LHCN-M2 (cell line): ENCODE results near the gene CTNND2. TPM values are rescaled to one million over a fixed set of nuclear protein-coding genes. Genes with fewer than 3 reads are reported as not detected.

Experiments
- DNase-seq: peaks from one replicate; pipeline ENCODE4 v3.0.0-alpha.2; 2012; ENCODE audit warnings: low read depth
- total RNA-seq: library from RNA; depleted of rRNA; stranded (reverse); fragments of >200 nt; gene quantifications from 2 replicates; pipeline ENCODE4 v1.2.3, GENCODE V29; 2014

Gene CTNND2
- total RNA-seq, 1 experiment from 2014 or later = not detected

- no peak for DNase-seq
Measured at GRCh38 chr5:11777096-11777495, 127.2 kb downstream of the CTNND2 start.

- DNase-seq = no peak
Measured at GRCh38 chr5:11770310-11770709, 133.9 kb downstream of the CTNND2 start.

DNA sequence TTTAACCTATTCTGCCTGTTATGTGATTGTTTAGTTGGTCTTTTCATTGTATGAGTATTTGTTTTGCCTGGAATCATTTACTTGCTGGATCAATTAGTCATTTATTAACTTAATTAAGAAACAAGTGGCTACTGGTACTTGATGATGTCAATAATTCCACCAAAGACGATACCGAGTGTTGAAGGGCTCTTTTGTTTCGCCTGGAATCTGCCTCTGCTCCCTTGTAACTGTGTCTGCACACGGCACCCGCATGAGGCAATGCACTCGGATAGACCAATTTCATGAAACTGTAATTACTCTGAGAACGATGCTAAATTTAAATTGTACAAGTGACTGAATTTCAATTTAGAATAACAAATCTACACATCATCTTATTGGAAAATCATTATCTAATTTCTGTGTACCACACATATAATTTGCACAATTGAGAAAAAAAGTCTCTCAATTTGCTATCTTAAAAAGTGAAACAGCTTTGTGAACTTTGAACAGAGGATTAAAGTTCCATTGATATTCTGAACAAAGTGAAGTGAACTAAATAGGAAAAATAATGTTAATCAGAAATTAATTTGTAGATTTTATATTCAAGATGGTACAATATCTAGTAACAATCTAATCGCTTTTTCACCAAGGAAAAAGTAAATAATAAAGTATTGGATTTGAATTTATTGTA lies 143.2 kb downstream of the CTNND2 start:
- no peak for DNase-seq

GRCh38 chr5:11758321-11758720 lies 145.9 kb downstream of the CTNND2 start:
- DNase-seq = no peak

DNA sequence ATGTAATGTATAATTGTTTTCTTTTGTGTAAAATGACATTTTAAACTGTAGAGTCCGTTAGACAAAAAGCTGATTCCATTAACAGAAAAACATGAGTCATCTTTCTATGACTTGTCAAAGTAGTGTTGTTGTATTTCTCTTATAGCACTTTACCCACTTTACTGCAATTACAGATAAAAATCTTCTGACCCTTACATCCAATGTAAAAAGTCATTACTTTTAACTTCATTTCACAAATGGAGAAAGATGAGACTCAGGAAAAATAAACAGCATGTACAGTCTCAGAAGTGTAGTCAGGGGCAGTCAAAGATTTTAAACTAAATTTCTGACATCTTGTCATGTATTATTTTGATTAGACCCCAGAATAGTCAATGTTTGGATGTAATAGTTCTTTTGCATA lies 146.6 kb downstream of the CTNND2 start:
- DNase-seq = no peak

- no peak for DNase-seq
Measured at GRCh38 chr5:11737010-11737409, 167.2 kb downstream of the CTNND2 start.

GRCh38 chr5:11734369-11734768 lies 169.9 kb downstream of the CTNND2 start:
- no peak for DNase-seq

GRCh38 chr5:11733840-11734192 lies 170.4 kb downstream of the CTNND2 start:
- no peak for DNase-seq

- no peak for DNase-seq
Measured at GRCh38 chr5:11733185-11733839, 170.9 kb downstream of the CTNND2 start.

- DNase-seq = no peak
Measured at GRCh38 chr5:11724940-11725339, 179.3 kb downstream of the CTNND2 start.

- DNase-seq = peak; percentile 0
Measured at GRCh38 chr5:11719888-11720481, 184.3 kb downstream of the CTNND2 start.

DNA sequence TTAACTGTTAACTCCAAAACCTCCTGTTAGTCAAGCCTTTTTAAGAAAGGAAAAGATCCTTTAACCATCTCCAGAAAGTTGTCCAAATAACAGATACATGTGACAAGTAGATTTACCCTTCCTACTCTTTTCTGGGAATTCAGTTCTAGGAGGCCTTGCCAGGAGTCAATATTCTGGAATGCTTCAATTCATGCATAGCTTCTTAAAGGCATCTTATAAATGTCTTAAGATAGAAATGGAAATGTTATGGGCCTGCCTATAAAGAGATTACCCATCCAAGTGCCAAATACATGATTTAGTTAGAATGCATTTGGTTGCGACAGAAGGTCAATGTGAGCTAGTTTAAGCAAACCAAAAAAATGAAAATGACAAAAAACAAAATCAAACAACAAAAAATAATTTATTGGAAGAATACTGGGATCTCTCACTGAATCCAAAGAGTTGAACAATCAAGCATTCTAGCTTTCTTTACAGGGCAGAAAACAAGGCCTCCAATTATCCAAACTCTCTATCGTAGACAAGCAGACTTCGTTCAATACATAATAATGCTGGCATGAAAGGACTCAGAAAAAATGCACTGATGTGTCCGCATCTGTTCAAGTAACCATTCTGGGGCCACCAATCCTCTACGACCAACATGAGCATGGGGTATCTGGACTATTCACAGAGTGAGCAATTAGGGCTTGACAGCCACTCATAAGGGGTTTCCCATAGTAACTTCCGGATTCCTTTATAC lies 188.6 kb downstream of the CTNND2 start:
- no peak for DNase-seq

- DNase-seq = no peak
Measured at GRCh38 chr5:11711932-11712331, 192.3 kb downstream of the CTNND2 start.

- no peak for DNase-seq
Measured at GRCh38 chr5:11709021-11709420, 195.2 kb downstream of the CTNND2 start.

DNA sequence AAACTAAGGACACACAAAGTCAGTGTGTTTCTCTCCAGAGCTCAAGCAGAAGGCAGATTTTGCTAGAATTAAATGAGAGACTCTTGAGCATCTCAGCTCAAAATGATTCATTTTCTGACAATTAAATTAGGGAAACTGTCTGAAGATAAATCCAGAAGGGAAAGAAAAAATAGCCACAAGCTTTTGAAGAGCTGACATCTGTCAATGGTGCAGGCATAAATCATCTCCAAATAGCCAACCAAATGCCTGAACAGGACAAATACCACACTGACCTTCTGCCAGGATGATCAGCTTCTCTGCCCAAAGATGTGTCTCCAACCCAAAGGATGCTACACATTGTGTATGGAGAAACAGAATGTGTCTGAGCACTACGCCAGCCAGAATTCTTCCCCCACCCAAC lies 199.3 kb downstream of the CTNND2 start:
- DNase-seq = no peak

DNA sequence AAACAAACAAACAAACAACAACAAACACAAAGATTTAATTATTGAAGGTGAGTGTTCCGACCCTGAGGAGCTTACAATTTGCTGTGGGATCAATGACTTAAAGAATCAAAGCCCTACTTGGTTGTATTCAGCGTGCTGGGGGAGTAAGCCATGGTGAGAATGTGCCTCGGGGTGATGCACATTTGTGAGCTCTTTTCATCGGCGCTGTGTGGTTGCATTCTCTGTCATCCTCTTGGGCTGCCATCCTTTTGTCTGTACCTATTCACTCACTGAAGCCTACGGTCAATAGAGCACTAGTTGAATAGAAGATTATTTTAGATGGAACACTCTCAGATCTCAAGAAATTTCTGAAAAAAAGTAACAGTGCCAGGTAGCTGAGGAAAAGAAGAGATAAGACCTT lies 203.9 kb downstream of the CTNND2 start:
- no peak for DNase-seq

DNA sequence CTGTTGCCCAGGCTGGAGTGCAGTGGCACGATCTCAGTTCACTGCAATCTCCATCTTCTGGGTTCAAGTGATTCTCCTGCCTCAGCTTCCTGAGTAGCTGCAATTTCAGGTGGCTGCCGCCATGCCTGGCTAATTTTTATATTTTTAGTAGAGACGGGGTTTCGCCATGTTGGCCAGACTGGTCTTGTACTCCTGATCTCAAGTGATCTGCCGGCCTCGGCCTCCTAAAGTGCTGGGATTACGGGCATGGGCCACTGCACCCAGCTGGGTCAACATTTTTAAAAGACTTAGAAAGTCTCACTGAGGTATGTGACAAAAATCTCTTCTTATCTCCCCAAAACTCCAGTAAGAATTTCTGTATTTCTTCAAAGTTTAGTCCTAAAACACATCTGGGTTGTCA lies 211.6 kb downstream of the CTNND2 start:
- DNase-seq = no peak

GRCh38 chr5:11687498-11687897 lies 216.7 kb downstream of the CTNND2 start:
- no peak for DNase-seq

GRCh38 chr5:11684607-11685006 lies 219.6 kb downstream of the CTNND2 start:
- DNase-seq = no peak

- no peak for DNase-seq
Measured at GRCh38 chr5:11683666-11684065, 220.6 kb downstream of the CTNND2 start.

- no peak for DNase-seq
Measured at GRCh38 chr5:11681796-11682195, 222.4 kb downstream of the CTNND2 start.

DNA sequence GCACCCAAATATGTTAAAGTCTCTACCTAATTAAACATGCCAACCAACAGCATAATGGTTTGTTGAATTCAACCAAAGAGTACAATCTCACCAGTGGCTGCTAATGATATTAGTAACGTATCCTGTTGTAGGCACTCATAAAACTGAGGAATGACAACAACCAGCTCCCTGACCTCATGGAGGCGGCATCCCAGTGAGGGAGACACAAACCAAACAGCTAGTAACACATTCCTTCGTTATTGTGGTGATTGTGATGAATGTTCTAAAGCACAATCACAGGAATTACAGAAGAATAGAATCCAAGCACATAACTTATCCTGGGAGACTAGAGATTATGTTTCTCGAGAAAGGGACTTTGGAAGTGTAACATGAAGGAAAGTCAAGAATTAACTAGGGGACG lies 224.6 kb downstream of the CTNND2 start:
- no peak for DNase-seq

DNA sequence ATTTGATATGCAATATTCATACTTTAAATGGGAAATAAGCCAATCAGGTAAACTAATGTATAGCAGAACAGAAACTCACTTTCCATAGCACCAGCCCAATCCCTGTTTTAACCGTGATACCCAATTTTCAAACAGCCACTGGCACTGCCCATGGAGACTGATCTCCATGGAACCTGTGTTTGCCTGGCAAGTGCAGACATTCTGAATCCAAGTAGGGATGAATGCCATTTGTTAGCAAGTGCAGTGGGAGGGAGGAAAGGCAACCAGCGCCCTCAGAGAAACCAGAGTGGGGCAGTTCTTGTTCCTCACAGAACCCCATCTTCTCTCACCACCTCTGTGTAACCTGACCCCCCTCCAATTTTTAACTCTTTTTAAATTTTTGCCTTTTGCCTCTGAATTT lies 229.1 kb downstream of the CTNND2 start:
- DNase-seq = no peak
